CD4-positive, alpha-beta T cell treated with Interleukin-17A for 4 hours (primary cell): ENCODE results near the gene OGFOD1.
A peak's percentile ranks its signal among the peaks of the same experiment; 100 is the strongest.
"Not testable (repeated sequence)": the region's sequence is repeated elsewhere in the genome, so short reads cannot be mapped to it uniquely, and the experiment has no call there.

Experiments
- DNase-seq: peaks from one replicate; pipeline ENCODE4 v3.0.0-alpha.2; 2020; ENCODE audit warnings: mixed read lengths

Gene OGFOD1

DNA sequence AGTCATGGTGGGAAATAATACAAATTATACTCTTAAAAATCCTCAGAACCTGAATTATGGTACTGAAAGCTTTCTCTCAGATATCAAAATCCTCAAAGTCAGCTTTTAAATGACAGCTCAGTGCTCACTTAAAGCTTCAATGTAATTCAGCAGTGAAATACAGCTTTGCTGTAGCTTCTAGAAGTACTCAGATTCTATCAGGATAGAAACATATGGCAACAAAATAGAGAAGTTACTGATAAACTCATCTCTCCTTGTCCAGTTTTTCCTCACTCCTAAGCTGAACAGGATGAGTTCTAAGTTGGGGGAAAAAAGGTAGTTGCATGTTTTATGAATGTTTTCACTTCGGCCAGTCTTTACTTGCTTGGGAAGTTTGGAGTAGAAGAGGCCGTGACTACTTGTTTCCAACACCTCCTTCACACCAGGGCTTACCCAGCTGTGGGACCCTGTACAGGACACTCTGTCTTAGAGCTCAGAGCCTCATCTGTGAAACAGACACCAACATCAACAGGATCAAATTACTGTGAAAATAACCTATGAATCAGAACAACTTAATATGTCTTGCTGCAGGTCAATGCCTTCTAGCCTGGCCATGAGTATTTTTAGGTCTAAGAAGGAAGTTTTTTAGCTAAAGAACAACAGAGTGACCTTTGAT is 30.2 kb downstream of the OGFOD1 start:
- DNase-seq, result no peak

DNA sequence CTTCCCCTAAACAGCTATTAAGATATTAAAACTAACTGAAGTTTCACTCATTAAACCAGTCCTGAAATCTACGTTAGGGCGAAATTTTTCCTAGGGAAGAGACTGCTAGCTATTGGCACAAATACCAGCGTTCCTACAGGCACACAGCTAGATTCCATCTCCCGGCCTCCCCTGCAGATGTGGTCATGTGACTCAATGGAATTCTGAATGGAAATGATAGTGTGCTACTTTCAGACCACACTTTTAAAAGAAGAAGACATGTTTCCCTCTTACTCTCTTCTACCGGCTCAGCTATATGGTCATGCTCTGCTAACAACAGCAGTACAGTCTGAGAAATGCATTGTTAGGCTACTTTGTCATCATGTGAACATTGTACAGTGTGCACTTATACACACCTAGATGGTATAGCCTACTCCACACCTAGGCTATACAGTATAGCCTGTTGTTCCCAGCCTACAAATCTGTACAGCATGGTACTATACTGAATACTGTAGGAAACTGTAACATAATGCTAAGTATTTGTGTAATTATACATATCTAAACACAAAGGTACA is 31.4 kb downstream of the OGFOD1 start:
- no peak for DNase-seq

DNA sequence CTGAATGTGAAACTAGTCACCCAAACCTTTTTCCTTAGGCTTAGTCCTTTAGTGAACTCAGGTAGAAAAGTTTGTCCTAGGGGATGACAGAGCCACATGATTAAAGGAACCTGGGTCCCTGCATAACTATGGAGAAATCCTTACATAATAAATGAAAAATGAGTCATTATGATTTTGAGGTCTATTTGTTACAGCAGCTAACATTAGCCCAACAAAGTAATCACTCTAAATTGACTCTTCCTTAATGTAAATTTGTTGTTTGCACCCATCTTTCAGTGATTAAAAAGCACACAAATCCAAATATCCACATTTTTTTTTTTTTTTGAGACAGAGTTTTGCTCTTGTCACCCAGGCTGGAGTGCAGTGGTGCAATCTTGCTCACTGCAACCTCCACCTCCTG is 32.0 kb downstream of the OGFOD1 start:
- no peak for DNase-seq

DNA sequence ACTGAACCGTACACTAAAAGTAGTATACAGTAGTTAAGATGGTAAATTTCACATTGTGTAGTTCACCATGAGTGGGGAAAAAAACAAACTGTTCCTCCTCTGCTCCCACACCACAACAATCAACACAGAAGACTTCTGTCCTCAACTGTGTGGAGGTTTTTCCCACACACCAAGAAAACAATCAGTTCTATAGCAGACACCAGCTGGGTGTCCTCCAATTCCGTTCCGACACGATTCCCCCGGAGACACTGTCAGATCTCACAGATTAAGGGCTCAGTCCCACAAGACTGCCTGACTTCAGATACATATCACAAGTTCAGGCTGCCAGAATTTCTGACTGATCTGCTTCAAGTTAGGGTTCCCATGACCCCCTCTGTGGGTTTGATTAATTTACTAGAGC is 36.7 kb downstream of the OGFOD1 start:
- no peak for DNase-seq

DNA sequence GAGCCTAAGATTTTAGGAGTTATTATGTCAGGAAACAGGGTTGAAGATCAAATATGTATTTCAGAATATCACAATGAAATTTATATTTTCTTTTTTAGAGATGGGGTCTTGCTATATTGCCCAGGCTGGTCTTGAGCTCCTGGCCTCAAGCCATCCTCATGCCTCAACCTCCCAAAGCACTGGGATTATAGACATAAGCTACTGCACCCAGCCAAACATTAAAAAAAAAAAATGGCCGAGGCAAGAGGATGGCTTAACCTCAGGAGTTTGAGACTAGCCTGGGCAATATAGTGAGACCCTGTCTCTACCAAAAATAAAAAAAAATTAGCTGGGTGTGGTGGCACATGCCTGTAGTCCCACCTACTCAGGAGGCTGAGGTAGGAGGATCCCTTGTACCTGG is 37.5 kb downstream of the OGFOD1 start:
- DNase-seq, result not testable (repeated sequence)

DNA sequence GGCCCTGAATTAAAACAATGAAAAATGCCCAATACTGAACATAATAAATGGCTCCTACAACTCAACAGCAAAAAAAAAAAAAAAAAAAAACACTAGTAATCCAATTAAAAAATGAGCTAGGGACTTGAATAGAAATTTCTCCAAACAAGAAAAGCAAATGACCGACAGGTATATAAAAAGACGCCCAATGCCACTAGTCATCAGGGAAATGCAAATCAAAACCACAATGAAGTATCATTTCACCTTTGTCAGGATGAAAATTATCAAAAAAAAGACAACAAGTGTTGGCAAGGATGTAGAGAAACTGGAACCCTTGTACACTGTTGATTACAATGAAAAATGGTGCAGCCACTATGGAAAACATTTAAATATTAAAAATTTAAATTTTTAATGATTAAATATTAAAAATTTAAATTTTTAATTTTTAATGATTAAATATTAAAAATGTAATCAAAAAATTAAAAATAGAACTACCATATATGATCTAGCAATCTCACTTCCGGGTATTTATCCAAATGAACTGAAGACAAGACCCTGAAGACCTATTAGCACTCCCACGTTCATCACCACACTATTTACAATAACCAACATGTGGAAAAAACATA is 40.4 kb downstream of the OGFOD1 start:
- DNase-seq, result no peak

DNA sequence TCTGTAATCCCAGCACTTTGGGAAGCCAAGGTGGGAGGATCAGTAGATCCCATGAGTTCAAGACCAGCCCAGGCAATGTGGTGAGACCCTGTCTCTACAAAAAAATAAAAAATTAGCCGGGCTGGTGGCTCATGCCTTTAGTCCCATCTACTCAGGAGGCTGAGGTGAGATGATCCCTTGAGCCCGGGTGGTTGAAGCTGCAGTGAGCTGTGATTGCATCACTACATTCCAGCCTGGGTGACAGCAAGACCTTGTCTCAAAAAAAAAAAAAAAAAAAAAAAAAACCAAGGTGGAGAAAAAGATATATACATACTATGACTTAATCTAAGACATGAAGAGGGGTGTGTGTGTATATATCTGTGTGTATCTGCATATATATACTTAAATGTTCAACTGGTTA is 41.8 kb downstream of the OGFOD1 start:
- DNase-seq, result no peak

DNA sequence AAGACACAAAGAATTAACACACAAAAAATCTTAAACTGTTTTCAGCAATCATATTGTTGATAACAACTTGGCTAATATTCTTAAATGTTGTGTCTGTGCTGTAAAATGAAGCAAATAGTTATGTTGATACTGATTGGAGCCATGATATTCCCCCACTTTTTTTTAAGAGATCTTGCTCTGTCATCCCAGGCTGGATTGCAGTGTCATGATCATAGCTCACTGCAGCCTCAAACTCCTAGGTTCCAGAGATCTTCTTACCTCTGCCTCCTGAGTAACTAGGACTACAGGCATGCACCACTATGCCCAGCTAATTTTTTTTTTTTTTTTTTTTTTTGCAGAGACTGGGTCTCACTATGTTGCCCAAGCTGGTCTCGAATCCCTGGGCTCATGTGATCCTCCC is 42.5 kb downstream of the OGFOD1 start:
- no peak for DNase-seq

DNA sequence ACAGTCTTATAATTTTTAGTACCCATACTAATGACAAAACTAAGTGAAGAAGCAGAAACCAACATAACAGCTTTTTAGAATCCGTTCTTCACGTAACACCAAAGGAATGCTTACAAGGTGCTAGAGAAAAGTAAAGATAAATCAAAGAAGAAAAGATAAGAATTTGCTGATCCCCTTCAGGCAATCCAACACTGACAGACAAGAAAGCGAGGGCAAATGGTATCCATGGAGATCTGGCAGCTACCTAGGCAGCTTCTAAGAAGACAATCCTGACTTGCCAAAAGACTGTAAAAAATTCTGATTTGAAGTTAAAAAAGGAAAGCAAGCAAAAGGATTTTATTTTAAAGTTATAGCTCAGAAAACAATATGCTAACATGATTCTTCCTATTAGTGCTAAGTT is 53.8 kb downstream of the OGFOD1 start:
- no peak for DNase-seq

DNA sequence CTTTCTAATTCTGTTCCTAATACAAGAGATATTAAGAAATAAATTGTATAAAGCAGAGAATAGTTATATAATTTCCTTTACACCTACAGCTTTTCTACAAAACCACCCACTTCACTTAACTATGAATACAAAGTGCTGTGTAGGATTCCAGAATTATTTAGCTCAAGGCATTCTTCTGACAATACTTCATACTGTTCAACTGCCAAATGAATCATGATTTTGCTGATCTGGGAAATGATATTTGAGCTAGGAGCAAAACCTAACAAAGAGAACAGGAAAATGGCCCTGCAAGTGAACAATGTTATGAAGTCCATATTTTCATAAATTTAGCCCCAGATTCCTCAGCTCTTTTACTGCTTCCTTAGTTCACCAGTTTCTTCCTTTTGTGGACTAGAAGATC is 55.6 kb downstream of the OGFOD1 start:
- DNase-seq, result no peak

DNA sequence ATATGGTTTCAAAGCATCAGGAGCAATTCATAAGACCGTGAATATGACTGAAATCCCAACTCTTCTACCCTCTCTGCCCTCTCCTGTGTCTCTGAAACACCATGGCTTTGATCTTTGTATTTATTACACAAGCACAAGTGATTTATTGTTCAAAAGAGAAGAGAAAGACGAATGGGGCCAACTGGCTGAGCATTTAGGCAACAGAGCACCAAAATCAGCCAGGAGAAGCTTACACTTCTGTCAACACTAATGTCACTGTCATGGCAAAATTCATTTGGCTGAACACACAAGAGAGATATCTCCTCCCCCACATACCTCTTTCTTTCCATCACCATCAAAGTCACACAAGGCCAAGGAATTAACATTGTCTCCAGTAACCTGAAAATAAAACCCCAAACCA is 59.2 kb downstream of the OGFOD1 start:
- DNase-seq, result no peak

DNA sequence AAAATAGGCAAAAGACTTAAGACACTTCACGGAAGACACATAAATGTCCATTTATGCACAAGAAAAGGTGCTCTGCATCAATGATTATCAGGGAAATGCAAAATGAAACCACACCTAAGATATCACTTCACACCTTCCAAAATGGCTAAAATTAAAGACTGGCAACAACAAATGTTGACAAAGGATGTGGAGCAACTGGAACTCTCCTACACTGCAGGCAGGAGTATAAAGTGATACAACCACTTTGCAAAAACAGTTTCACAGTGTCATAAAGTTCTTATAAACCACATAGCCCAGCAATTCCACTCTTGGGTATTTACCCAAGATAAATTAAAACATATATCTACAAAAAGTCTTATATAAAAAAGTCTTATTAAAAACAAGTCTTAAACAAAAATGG is 60.7 kb downstream of the OGFOD1 start:
- DNase-seq, result no peak

DNA sequence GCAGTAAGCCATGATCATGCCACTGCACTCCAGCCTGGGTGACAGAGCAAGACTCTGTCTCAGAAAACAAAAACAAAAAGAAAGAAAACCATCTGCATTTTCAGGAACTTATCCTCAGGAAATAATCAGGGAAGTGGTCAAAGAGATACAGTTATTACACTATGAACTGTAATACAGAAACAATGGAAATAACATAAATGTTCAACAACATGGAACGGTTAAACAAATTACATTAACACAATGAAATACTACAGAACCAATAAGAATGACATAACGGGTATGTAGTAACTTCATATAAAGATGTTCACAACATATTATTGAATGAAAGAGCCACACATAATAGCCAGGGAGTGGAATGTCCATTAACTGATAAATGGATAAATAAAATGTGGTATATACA is 61.7 kb downstream of the OGFOD1 start:
- DNase-seq, result no peak

DNA sequence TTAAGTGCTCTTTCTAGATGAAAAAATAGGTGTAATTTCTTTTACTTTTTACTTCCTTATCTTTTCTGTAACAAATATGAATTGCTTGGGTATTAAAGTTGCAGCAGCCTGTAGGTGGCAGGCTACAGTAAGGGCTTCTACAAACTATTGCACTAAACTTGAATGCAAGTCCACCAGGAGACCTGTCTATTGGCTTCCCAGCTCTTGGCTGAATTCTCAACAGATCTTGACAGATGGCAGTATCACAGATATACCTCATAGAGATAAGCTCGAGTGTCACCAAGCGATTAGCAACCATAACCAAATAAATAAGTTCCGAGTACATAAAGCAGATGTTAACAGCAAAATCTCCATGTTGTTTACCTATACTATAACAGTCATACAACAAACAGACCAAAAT is 62.6 kb downstream of the OGFOD1 start:
- DNase-seq, result peak; percentile 54

DNA sequence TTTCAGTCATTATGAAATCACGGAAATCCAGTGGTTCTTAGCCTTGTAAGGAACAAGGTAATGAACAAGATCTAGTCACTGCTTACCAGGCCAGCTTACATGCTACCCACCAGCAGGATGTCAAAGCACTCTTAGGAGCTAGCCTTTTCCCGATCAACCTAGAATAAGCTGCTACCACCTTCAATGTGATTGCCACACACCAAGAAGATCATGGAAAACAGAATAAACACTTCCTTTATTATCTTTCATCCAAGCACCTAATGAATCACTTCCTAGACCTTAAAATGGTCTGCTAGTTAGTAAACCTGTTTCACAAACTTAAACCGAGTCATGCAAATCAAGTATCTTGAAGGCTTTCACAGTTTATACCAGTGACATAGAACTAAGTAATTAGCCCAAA is 63.5 kb downstream of the OGFOD1 start:
- no peak for DNase-seq

DNA sequence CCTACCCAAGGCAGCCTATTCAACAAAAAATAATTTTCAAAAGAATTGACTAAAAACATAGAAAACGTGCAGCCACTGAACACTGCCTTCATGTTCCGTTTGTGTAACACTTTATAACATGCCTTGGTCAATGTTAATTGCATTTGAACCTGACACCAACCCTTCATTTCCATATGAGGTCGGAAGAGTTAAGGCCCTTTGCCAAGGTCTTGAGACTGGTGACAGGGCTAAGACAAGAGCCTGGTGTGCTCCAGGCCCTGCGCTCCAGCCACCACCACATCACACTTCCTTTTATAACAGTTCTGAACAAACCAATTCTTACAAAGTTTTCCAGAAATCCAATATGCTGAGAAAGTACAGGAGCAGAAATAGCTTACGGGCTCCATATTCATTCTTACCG is 64.3 kb downstream of the OGFOD1 start:
- no peak for DNase-seq

DNA sequence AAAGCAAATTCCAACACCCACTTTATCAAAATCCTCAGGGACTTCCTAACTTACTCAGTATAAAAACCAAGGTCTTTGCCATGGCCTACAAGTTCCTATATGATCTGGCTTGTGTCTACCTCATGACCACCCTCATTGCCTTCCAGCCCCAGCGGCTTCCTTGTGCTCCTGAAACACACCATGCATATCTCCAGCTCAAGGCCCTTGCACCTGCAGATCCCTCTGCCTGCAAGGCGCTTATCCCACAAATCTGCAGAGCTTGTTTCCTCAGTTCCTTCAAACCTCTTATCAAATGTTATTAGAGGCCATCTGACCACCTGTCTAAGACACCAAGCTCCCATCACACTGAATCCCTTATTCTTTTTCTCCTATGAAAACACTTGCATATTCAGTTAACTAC is 65.9 kb downstream of the OGFOD1 start:
- DNase-seq, result no peak

DNA sequence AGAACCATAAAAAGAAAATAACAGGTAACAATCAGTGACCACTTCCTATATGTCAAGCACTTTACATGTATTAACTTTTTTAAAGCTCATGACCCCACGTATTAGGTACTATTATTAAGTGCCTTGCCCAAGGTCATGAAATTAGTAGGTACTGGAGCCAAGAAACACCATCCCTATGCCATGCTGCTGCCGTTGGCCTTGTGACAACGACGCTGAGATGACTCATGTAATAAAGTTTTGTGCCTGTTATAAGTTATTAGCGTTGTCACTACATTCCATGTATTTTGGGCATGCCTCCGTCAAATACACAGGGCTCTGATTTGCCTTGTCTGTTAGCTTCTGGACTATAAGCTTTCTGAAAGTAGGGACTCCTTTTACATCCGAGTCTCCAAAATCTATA is 67.1 kb downstream of the OGFOD1 start:
- DNase-seq, result no peak

DNA sequence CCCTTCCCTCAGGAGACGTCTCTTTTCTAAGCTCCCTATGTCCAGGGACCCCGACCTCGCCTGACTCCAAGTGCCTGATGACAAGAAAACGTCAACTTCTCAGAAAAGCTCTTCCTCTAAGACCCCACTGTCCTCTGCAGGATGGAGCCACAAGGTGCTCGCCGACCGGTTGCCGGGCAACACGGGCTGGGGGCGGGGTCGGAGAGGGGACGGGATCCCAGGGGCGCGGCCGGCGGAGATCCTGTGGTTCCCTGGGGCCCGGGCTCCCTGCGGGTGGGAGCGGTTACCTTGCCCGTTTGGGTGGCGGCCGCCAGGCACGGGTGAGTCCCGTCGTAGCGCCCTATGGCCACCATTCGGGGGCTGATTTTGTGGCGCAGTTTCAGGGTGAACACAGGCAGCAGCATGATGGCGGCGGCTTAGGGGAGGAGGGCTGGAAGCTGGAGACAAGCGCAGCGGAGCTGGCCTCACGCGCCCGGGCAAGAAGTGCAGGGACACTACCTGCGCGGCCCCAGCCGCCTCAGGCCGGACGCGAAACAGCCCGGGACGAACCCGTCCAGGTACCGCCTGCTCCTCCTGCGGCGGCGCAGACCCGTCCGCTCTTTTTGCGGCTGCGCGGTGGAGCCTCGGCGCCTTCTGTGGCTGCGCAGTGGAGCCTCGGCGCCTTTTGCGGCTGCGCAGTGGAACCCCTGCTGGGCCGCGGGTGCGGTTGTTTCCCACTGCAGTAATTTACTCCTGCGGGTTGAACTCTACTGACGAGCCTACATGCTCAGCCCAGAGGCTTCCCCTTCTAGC is 68.3 kb downstream of the OGFOD1 start, which contains the start of gene BBS2:
Gene BBS2 (minus strand): TSS at position 566 of the 792 bp plus-strand sequence. CDS start 162 bp downstream, at position 404.
- DNase-seq, result peak; percentile 95

DNA sequence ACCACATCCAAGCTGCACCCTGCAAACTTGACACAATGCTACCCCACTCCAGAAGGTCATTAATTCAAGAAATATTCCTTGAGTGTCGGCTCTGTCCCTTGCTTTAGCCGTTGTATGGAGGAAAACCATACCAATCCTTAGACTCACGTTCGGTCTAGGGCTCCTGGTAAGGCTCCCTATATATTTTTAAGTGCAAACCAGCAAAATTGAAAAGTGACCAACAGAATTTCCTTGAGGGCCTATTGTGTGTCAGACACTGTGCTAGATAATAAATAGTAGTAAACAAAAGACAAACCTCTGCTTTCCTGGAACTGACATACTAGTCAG is 68.9 kb downstream of the OGFOD1 start:
- no peak for DNase-seq

DNA sequence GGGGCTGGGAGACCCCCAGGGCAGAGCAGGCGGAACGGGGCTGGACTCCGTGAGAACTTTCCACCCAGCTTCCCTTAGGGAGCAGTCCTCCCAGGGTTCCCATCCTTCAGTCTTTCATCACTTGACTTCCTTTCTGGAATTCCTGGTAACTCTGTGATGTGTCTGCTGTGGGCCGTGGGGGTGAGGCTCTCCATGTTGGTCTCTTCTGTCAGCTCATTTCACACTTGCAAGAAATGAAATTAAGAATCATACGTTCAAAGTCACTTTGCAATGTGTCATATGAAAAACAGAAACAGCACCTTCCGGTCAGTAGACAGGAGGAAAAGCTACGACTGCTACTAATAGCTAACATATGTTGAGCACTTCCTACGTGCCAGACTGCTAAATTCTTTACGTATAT is 73.9 kb downstream of the OGFOD1 start:
- no peak for DNase-seq
